Karpas-422 (cell line): Measurements from ENCODE around the gene DSCAML1. TPM values are rescaled to one million over a fixed set of nuclear protein-coding genes. Genes with fewer than 3 reads are reported as not detected.

ENCODE experiments used
- DNase-seq: peaks from one replicate; pipeline ENCODE4 v3.0.0-alpha.2; 2015
- H2AFZ ChIP-seq: fragments of 200-600 bp; sonication (generic); 2 replicates; pipeline ENCODE4 v1.6.1; 2014; ENCODE audit warnings: antibody characterized with exemption, low read length, mixed read lengths
- H3K27ac ChIP-seq: fragments of 200-600 bp; sonication (generic); 2 replicates; pipeline ENCODE4 v1.5.1; 2014; ENCODE audit warnings: mild to moderate bottlenecking, low read length, moderate library complexity
- H3K27me3 ChIP-seq: fragments of 200-600 bp; sonication (generic); 2 replicates; pipeline ENCODE4 v1.6.1; 2014; ENCODE audit warnings: low read length, mixed read lengths
- H3K36me3 ChIP-seq: fragments of 200-600 bp; sonication (generic); 2 replicates; pipeline ENCODE4 v1.6.1; 2014; ENCODE audit warnings: low read length, mixed read lengths; ENCODE audit not compliant: insufficient read depth
- H3K4me1 ChIP-seq: fragments of 200-600 bp; sonication (generic); 2 replicates; pipeline ENCODE4 v1.6.1; 2014; ENCODE audit warnings: mild to moderate bottlenecking, low read length, mixed read lengths
- H3K4me2 ChIP-seq: fragments of 200-600 bp; sonication (generic); 2 replicates; pipeline ENCODE4 v1.6.1; 2014; ENCODE audit warnings: low read length, low read depth, mild to moderate bottlenecking; ENCODE audit not compliant: poor library complexity, severe bottlenecking
- H3K4me3 ChIP-seq: fragments of 200-600 bp; sonication (generic); 2 replicates; pipeline ENCODE4 v1.5.1; 2014; ENCODE audit warnings: mild to moderate bottlenecking, antibody characterized with exemption, low read length, mixed read lengths
- H3K79me2 ChIP-seq: fragments of 200-600 bp; sonication (generic); 2 replicates; pipeline ENCODE4 v1.6.1; 2014; ENCODE audit warnings: mild to moderate bottlenecking, low read length, mixed read lengths
- H3K9ac ChIP-seq: fragments of 200-600 bp; sonication (generic); 2 replicates; pipeline ENCODE4 v1.6.0; 2014; ENCODE audit warnings: low read length
- H3K9me2 ChIP-seq: fragments of 200-600 bp; sonication (generic), shearing (Covaris generic); replicated peaks from 2 replicates; pipeline ENCODE4 v1.6.0; 2014; ENCODE audit warnings: mild to moderate bottlenecking, low read length, moderate library complexity; ENCODE audit not compliant: insufficient read depth
- H3K9me3 ChIP-seq: fragments of 300-700, 200-600 bp; sonication (generic); 2 replicates; pipeline ENCODE4 v1.6.1; 2014; ENCODE audit warnings: low read length, mixed read lengths
- H4K20me1 ChIP-seq: fragments of 200-600 bp; sonication (generic); 2 replicates; pipeline ENCODE4 v1.6.1; 2014; ENCODE audit warnings: mild to moderate bottlenecking, antibody characterized with exemption, low read length, low read depth; ENCODE audit not compliant: insufficient read depth
- total RNA-seq: library from RNA; depleted of rRNA; stranded (reverse); fragments of >200 nt; shearing (Covaris generic); gene quantifications from 2 replicates; pipeline ENCODE4 v1.2.3, GENCODE V29; 2014; ENCODE audit warnings: low replicate concordance

The DSCAML1 gene
- total RNA-seq, 1 experiment from 2014 or later = not detected

DNA sequence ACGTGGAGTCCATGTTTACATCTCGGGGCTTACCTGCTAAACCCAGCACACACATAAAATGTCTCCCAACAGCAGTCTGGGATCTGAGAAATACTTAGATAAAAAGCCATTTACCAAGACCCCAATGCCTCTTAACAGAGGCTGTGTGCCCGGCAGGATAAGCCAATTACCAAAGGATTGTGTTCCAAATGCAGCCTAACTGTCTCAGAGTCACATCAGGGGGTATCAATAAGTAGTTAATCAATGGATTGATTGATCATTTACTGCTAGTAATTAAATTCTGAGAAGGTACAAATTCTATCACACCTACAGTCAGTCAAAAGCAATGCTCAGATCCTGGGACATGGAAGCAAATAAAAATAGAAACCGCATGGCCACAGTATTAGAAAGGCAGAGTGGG lies 125.6 kb downstream of the DSCAML1 start:
- Histone ChIP-seq H3K4me1 (no peaks in the 10 kb centered on the region), H3K36me3 (no peaks in the 10 kb centered on the region), H3K79me2 (no peaks in the 10 kb centered on the region), H3K9me2 (no peaks in the 10 kb centered on the region), H3K4me3 (no peak overlapping the region), H2AFZ (no peak overlapping the region), H3K4me2 (no peak overlapping the region), H3K9ac (no peak overlapping the region), H3K27ac (no peak overlapping the region), H3K9me3 (no peaks in the 10 kb centered on the region), H3K27me3 (no peaks in the 10 kb centered on the region), H4K20me1 (no peaks in the 10 kb centered on the region)
- no peak for DNase-seq

DNA sequence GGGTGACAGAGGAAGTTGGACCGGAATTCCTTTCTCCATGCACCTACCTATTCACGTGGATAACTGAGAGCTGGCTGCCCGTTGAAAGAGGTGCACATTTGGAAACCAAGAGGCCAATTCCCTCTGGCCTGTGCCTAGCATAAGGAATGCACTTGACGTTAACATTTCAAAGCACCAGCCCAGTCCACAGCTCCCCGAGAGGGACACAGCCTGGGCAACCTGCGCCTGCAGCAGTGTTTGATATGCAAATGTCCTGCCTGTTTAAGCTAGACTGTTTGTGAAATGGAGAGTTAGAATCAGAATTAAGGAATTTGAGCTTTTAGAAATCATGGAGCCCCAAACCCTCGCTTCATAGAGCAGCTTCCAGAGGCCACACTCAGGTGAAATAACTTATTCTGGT lies 126.1 kb downstream of the DSCAML1 start:
- Histone ChIP-seq H4K20me1 (no peaks in the 10 kb centered on the region), H3K27ac (no peak overlapping the region), H2AFZ (no peak overlapping the region), H3K27me3 (no peaks in the 10 kb centered on the region), H3K4me2 (no peak overlapping the region), H3K4me3 (no peak overlapping the region), H3K9me3 (no peaks in the 10 kb centered on the region), H3K9me2 (no peaks in the 10 kb centered on the region), H3K9ac (no peak overlapping the region), H3K4me1 (no peaks in the 10 kb centered on the region), H3K79me2 (no peaks in the 10 kb centered on the region), H3K36me3 (no peaks in the 10 kb centered on the region)
- no peak for DNase-seq

DNA sequence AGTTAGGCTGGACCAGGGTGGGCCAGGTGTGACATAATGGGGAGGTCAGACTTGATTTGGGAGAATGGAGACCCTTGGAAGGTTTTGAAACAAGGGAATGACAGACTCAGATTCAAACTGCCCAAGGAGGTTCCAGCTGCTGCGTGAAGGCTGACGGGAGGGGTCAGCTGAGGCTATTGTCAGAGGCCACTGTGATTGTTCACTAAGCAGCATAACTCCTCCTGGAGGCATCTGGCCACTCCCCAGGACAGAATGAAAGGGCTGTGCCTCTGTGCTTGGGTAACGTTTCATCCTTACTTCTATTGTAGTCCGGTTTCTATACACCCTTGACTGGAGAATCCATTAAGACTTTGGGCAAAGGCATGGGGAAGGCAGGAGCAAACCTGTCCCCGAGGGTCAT lies 126.6 kb downstream of the DSCAML1 start:
- Histone ChIP-seq H3K27me3 (no peaks in the 10 kb centered on the region), H3K9me2 (no peaks in the 10 kb centered on the region), H3K4me2 (no peak overlapping the region), H3K79me2 (no peaks in the 10 kb centered on the region), H3K27ac (no peak overlapping the region), H3K4me3 (no peak overlapping the region), H3K9ac (no peak overlapping the region), H2AFZ (no peak overlapping the region), H4K20me1 (no peaks in the 10 kb centered on the region), H3K36me3 (no peaks in the 10 kb centered on the region), H3K4me1 (no peaks in the 10 kb centered on the region), H3K9me3 (no peaks in the 10 kb centered on the region)
- DNase-seq = no peak

DNA sequence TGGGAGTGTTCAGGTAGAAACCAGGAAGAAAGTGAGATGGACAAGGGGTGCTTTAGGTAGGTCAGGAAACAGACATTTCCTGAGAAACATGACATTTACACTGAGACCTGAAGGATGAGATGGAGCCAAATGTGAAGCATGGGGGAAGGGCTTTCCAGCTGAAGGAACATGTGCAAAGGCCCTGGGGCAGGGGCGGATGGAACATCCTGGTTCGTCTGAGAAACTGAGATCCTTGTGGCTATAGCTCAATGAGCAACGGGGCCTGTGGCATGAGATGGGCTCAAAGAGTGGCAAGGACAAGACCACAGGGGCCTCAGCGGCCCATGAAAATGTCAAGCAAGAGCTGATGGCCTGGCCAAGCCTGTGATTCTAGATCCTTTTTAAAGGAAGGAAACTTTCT lies 127.4 kb downstream of the DSCAML1 start:
- no peak overlapping the region for H3K4me2 ChIP-seq
- H2AFZ ChIP-seq = no peak overlapping the region

DNA sequence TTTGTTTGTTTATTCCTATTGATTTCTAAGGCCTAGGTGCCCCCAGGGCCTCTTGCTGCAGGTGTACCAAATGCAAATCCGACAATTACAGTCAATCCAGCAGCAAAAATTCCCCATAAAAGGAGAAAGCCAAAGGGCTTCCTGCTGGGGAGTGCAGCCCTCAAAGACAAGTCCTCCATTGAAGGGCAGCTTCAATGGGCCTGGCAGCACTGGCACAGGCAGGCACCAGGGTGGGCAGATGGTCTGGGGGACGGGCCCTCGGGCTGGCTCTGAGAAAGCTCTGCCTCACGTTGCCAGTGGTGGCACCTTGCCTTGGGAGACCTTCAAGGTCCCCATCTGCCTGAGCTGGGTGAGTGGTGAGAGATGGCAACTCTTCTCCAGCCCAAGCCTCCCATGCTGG lies 128.0 kb downstream of the DSCAML1 start:
- Histone ChIP-seq H3K9me3 (no peaks in the 10 kb centered on the region), H3K9me2 (no peaks in the 10 kb centered on the region), H2AFZ (no peak overlapping the region), H3K9ac (no peak overlapping the region), H3K36me3 (no peaks in the 10 kb centered on the region), H3K79me2 (no peaks in the 10 kb centered on the region), H4K20me1 (no peaks in the 10 kb centered on the region), H3K4me1 (no peaks in the 10 kb centered on the region), H3K4me3 (no peak overlapping the region), H3K27me3 (no peaks in the 10 kb centered on the region), H3K4me2 (no peak overlapping the region), H3K27ac (no peak overlapping the region)
- DNase-seq = no peak

More for the DNA sequence above, 127.4 kb downstream of the DSCAML1 start:
- H3K79me2 ChIP-seq = no peaks in the 10 kb centered on the region
- H3K27me3 ChIP-seq = no peaks in the 10 kb centered on the region
- H3K36me3 ChIP-seq = no peaks in the 10 kb centered on the region
- no peaks in the 10 kb centered on the region for H3K4me1 ChIP-seq
- no peak for DNase-seq
- H3K27ac ChIP-seq = no peak overlapping the region
- H3K9ac ChIP-seq = no peak overlapping the region
- no peaks in the 10 kb centered on the region for H4K20me1 ChIP-seq
- no peak overlapping the region for H3K4me3 ChIP-seq
- no peaks in the 10 kb centered on the region for H3K9me2 ChIP-seq
- H3K9me3 ChIP-seq = no peaks in the 10 kb centered on the region

DNA sequence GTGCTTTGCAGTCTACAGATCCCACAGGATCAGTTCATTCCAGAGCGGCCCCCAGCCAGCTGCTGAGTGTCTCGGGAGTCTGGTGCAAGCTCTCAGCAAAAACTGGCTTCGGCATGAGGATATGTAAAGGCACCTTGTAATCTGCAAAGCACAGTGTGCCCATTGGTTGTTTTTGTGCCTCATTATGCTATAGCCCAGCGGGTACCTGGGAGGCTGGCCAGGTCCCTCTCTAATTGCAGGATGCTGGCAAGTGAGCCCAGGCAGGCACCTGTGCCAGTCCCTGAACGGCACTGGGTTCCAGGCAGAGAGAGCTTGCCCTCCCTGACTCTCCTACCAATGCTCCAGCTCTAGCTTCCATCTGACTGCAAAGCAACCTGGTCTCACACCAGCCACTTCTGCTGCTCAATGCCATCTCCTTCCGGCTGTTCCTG lies 128.7 kb downstream of the DSCAML1 start:
- Histone ChIP-seq H3K27ac (no peak overlapping the region), H3K9me3 (no peaks in the 10 kb centered on the region), H3K79me2 (no peaks in the 10 kb centered on the region), H3K27me3 (no peaks in the 10 kb centered on the region), H3K36me3 (no peaks in the 10 kb centered on the region), H2AFZ (no peak overlapping the region), H4K20me1 (no peaks in the 10 kb centered on the region), H3K4me2 (no peak overlapping the region), H3K9ac (no peak overlapping the region), H3K4me1 (no peaks in the 10 kb centered on the region), H3K4me3 (no peak overlapping the region), H3K9me2 (no peaks in the 10 kb centered on the region)
- DNase-seq = no peak

DNA sequence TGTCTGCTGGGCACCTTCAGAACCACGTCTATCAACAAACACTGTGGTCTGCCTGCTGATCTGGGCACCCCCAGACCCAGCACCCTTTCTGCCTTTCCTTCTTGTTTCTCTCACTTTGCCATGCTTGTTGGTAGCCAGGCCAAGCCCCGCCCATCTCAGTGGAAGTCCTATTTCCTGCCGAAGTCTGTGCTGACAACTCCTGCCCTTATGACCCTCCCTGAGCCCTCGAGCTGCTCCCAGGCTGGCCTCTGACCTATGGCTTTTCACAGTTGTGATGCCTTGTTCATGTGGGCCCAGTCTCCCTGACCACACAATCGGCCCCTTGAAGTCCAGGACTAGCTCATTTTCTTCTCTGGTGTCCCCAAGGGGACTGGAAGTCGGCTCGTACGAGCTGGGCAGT lies 132.1 kb downstream of the DSCAML1 start:
- H3K36me3 ChIP-seq = no peaks in the 10 kb centered on the region
- no peaks in the 10 kb centered on the region for H3K4me1 ChIP-seq
- DNase-seq = no peak
- H3K4me2 ChIP-seq = no peak overlapping the region
- no peak overlapping the region for H3K9ac ChIP-seq
- H3K27me3 ChIP-seq = no peaks in the 10 kb centered on the region
- no peak overlapping the region for H3K4me3 ChIP-seq
- no peaks in the 10 kb centered on the region for H4K20me1 ChIP-seq
- H3K79me2 ChIP-seq = no peaks in the 10 kb centered on the region
- no peak overlapping the region for H2AFZ ChIP-seq
- no peak overlapping the region for H3K27ac ChIP-seq
- no peaks in the 10 kb centered on the region for H3K9me2 ChIP-seq
- no peaks in the 10 kb centered on the region for H3K9me3 ChIP-seq

DNA sequence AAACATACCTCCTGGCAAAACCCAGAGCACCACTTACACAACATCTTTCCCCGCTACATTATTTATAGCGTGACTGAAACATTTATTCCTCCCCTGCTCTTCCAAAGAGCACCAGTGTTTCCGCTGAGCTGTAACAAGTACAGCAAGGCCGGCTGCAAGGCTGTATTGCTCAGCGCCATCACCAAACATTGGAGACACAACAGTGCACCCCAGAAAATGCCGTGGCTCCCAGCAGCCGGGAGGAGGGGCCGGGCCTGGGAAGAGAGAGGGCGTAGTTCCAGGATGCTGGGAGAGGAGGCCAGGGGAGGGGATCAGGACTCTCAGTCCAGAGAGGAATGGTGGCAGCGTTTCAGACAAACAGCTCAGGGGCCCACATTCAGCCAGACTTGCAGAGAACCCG lies 133.2 kb downstream of the DSCAML1 start:
- Histone ChIP-seq H3K9ac (no peak overlapping the region), H3K9me2 (no peaks in the 10 kb centered on the region), H3K4me1 (no peaks in the 10 kb centered on the region), H3K36me3 (no peaks in the 10 kb centered on the region), H3K27ac (no peak overlapping the region), H3K9me3 (no peaks in the 10 kb centered on the region), H3K4me3 (no peak overlapping the region), H3K79me2 (no peaks in the 10 kb centered on the region), H3K27me3 (no peaks in the 10 kb centered on the region), H4K20me1 (no peaks in the 10 kb centered on the region), H3K4me2 (no peak overlapping the region), H2AFZ (no peak overlapping the region)
- no peak for DNase-seq

DNA sequence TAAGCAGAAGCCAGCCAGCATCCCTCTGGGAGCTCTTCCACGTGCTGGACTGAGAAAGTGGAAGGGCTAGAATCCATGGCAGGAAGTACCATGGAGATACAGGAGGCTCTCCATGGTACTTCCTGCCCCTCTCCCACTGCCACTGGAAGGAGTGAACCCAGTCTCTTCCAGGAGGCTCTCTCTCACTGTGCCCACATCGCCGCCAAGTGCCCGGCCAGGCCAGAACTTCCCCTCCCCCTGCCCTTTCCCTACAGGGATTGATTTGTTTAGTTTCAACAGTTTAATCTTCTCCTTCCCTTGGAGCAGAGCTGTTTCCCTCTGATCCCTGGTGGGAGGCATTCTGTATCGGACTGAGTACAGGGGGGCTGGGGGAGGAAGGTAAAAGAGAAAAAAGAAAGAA lies 133.6 kb downstream of the DSCAML1 start:
- Histone ChIP-seq H4K20me1 (no peaks in the 10 kb centered on the region), H3K4me1 (no peaks in the 10 kb centered on the region), H3K79me2 (no peaks in the 10 kb centered on the region), H3K9me2 (no peaks in the 10 kb centered on the region), H3K27ac (no peak overlapping the region), H3K9ac (no peak overlapping the region), H3K36me3 (no peaks in the 10 kb centered on the region), H3K4me2 (no peak overlapping the region), H3K9me3 (no peaks in the 10 kb centered on the region), H2AFZ (no peak overlapping the region), H3K4me3 (no peak overlapping the region), H3K27me3 (no peaks in the 10 kb centered on the region)
- DNase-seq = no peak
